ENCODE data around the gene BPIFB3.

- TF ChIP-seq CTCF (IDR thresholded peaks at IDR 0.05) (no peak), POLR2A (IDR thresholded peaks at IDR 0.05) (no peak), POLR2AphosphoS5 (IDR thresholded peaks at IDR 0.05) (no peak), EP300 (IDR thresholded peaks at IDR 0.05) (no peak)
These were observed at the start of gene BPIFB3 for GRCh38 chr20:33053291-33054106.
